CD4-positive, alpha-beta T cell treated with Interleukin-2 at 100 ng/mL for 4 hours (primary cell): Measurements from ENCODE around the gene LEFTY1.

Experiments used
- DNase-seq: peaks from one replicate; pipeline ENCODE4 v3.0.0-alpha.2; 2020; ENCODE audit warnings: low spot score

The LEFTY1 gene

GRCh38 chr1:225871359-225872074 is 17.4 kb downstream of the LEFTY1 start:
- DNase-seq, result peak; percentile 42

- no peak for DNase-seq
Measured at GRCh38 chr1:225870911-225871310, 18.0 kb downstream of the LEFTY1 start.

DNA sequence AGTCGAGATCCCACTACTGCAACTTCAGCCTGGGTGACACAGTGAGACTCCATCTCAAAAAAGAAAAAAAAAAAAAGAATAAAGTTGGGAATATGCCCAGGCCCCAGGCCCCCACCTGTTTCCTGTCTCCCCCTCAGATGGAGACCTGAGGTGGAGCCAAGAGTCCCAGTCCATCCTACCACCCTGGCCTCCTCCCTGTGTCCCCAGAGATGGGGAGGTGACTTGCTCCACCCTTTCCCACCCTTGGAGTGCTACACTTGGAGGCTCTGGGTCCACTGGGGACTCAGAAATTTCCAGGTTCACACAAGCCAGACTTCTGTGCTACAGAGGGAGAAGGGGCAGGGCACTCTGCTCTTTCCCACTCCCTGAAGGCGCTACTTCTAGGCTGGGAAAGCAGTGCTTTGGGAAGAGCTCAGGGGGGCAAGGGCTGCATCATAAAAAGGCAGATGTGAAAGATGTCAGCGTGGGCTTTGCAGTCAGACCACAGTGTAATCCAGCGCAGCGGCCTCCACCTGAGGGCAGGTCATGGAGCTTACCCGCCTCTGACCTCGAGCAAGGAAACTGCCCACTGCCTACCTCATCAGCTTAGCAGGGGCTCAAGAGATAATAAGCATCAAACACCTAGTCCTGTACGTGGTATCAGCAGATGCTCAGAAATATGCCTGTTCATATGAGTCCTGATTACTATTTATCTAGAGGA is 20.2 kb downstream of the LEFTY1 start:
- DNase-seq, result no peak

DNA sequence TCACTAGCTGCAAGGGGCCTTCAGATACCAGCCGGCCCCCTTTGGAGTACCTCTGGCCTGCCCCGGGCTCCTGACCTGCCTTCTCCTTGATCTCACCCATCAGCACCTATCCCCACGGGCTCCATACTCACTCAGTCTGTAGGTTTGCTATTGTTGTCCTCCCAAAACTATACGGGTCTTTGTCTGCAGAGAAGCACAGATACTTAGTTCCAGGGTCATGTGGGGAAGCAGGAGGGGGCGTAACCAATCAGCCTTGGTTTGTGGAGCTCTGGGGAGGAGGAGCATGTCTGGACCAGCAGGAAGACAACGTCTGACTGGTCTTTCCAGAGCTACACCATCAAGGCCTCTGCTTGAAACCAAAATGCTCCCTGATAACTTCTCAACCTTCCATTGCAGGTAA is 22.0 kb downstream of the LEFTY1 start:
- no peak for DNase-seq

- peak; percentile 79 for DNase-seq
Measured at GRCh38 chr1:225866061-225866837, 22.7 kb downstream of the LEFTY1 start.

DNA sequence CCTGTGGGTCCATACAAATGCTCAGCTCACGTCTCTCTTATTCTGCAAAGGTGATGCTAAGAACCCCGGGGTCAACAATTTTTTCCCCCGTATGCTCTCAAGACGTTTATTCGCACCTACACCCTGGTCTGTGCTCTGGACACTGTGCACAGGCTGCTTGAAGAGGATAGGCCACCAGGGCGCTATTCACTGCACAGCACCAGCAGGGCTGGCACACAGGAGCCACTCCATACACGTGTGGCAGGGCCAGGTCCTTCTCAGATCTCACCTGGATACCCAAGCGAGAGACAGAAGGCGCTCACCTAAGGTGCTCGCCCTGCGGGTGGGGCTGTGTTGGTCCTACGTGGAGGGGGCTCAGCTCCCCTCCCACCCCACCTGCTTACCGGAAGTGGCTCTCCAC is 23.4 kb downstream of the LEFTY1 start:
- DNase-seq, result no peak

DNA sequence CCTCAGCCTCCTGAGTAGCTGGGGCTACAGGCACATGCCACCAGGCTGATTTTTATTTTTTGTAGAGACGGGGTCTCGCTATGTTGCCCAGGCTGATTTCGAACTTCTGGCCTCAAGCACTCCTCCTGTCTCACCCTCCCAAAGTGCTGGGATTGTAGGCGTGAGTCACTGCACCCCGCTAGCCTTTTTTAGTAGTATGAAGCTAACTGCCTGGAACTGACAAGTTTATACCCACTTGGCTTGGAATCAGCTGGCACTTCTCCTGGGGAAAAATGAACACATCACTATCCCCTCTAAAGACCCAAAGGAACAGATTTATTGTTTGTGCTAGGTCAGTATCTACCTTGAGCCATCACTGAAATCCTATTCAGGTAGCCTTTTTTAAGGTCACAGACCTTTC is 25.8 kb downstream of the LEFTY1 start:
- DNase-seq, result no peak

DNA sequence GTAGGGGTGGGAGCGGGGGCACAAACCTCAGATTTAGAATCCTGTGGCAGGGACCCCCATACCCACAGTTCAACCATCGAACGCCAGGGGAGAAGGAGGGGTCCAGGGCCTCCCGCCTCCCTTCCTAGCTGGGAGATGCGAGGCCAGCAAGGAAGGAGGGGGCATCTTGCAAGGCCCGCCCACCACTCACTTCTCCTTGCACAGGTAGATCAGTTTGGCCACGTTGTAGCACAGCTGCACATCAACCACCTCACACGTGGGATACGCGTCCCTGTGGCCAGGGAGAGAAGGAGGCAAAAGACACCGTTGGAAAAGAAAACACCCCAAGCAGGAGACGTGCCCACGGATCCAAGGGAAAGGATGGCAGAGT is 26.4 kb downstream of the LEFTY1 start:
- no peak for DNase-seq

DNA sequence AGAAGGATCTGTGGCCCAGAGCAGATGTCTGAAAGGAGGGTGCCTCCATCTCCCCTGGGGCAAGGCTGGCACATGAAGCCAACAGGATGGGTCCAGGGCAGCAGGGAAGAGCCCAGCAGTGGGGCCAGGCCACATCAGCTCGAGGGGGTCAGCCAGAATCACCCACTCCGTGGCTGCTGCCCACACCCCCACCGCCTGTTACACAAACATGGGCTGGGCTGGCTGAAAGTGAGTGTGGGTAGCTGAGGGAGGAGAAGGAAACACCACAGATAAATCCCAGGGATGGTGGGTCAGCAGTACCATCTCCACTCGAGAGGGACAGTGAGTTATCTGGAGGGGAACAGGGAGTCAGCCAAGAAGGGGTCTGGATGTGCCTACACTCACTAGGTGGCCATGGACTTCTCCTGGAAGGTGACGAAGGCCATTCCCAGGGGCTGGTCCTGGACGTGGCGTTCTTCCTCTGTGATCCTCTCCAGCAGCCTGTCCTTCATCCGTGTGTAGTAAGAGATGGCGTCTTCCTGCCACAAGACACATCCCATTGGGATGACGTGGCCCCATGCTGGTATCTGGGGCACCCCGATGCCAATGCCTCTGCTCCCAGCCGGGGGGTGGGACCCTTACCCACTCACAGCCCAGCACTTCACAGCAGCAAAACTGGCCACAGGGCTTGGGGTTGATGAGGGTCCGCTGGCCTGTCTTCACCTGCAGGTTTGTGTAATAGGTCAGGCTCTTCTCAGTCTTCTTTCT is 26.9 kb downstream of the LEFTY1 start:
- no peak for DNase-seq

- no peak for DNase-seq
Measured at GRCh38 chr1:225860876-225861441, 28.0 kb downstream of the LEFTY1 start.

- no peak for DNase-seq
Measured at GRCh38 chr1:225860107-225860506, 28.8 kb downstream of the LEFTY1 start.

DNA sequence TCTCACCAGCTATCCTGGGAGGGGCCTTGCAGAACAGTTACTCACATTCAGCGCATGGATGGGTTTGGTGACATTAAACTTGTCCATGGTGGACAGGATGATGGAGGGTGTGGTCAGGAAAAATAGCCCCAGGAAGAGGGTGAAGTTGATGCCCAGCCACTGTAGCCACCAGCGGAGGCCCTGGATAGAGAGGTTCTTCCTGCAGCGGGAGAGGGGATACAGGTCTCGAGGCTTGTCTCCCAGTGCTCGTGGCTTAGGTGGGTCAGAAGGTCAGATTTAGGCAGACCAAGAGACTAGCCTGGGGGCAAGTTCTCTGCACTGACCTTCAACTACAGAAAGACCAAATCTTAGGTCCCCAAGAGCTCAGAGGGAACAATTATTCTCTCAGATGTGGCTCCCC is 29.8 kb downstream of the LEFTY1 start:
- DNase-seq, result no peak

- no peak for DNase-seq
Measured at GRCh38 chr1:225857256-225857655, 31.7 kb downstream of the LEFTY1 start.

- DNase-seq, result no peak
Measured at GRCh38 chr1:225855503-225856300, 33.2 kb downstream of the LEFTY1 start.

GRCh38 chr1:225853441-225853840 is 35.5 kb downstream of the LEFTY1 start:
- DNase-seq, result no peak

- no peak for DNase-seq
Measured at GRCh38 chr1:225852413-225853124, 36.4 kb downstream of the LEFTY1 start.

DNA sequence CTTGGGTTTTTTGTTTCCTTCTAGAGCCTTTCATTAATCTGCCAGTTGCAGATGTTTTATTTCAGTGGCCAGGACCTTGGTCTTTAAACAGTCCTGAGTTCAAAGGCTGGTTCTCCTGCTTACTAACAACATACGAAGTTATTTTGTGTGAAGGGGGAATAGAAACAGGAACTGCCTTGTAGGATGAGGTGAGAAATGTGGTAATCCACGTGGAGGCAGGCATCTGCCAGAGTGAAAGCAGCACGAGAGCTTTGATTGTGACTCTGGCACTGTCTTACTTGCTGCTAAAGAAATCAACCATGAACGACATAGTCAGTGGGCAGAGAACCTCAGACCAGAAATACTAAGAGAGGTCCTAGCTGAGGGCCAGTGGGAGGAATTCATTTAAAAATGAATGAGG is 37.1 kb downstream of the LEFTY1 start:
- no peak for DNase-seq

DNA sequence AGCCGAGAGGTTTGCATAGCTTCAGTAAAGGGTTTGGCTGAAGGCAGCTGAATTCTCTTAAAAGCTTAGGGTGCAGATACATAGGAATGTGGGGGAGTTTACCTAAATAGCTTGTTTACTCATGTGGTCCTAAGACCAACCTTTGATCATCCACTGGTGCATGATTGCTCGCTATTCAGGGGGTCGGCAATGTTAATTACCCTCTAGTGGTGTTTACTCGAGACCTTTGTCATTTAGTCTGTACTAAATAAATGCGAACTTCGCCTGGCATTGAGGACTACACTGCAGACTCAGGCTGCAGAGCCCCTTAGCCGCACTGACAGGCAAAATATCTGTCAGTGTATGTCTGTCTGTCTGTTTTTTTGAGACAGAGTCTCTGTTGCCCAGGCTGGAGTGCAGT is 38.6 kb downstream of the LEFTY1 start:
- DNase-seq, result no peak

GRCh38 chr1:225849925-225850324 is 39.0 kb downstream of the LEFTY1 start:
- DNase-seq, result peak; percentile 40
